ENCODE results near the gene MRPS33.
"Not testable (repeated sequence)": the region's sequence is repeated elsewhere in the genome, so short reads cannot be mapped to it uniquely, and the experiment has no call there.

MRPS33 gene

DNA sequence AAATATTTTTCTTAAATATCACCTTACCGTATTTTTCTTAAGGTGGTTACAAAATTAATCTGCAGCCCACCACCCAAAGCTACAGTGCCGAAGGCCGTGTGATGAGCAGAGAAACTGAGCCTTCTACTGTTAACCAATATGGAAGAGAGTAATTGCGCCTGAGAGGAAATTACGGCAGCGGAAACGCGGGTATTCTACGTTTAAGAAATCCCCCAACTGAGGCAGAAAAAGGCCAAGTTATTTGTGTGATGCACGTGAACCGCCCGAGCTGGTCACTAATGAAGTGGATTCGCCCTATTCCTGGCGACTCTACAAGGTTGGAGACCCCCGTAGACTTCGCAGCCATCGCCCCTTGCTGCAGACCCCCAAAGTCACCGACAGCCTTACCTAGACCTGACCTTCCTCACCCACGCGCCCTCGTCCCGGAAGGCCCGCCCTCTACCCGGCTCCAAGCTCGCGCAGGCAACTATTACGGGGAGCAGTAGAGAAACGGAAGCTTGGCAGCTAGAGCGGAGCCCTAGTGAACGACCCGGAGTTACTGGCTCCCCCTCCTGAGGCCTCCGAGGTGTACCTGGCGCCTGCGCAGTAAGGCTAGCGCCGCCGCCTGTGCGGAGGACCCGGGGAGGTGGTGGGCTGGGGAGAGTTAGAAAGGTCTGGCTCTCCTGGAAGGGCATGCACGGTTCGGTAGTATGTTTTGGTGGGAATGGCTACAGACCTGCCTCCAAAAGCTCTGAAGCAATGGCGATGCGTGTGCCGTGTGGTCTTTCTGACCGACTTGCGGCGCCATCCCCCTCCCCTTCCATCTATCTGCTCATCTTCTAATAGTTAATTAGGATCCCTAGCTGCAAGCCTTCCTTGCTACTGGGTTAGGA lies at the start of gene MRPS33:
TSS of gene MRPS33 (minus strand) at position 429 of the 872 bp plus-strand sequence. CDS start 4,319 bp downstream, outside the sequence.
- peak within 1 kb of the TSS; percentile 73 for H3K4me3 ChIP-seq (ENCODE audit: low read depth, low read length)

DNA sequence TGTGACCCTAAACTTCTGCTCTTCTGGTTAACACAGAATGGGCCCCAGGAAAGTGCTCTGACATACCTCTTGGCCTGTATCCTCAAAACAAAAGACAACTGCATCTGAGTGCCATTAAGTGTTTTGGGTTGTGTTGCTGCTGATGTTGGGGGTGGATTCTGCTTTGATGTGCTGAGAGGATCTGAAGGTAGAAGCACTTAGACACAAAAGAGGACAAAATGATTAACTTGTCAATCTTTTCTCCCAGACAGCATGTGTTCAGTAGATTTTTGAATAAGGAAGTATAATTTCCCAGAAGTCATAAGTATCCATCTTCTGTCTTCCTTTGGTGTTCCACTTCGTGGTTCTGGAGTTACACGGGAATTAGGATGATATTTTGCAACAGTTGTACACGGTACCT lies 43.0 kb upstream of the MRPS33 start:
- no peak overlapping the region for H3K4me3 ChIP-seq (ENCODE audit: low read depth, low read length)

DNA sequence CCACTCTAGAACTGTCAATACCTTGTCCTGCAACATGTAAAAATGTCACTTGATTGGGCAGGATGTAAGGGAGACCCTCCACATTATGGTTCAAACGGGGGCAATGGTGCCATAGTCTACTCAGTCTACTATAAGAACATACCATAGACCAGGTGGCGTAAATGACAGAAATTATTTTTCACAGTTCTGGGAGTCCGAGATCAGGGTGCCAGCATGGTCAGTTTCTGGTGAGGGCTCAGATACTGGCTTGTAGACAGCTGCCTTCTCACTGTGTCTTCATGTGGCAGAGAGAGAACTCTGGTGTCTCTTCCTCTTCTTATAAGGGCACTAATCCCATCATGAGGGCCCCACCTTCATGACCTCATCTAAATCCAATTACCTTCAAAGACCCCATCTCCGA lies 40.4 kb upstream of the MRPS33 start:
- H3K4me3 ChIP-seq (ENCODE audit: low read depth, low read length): no peak overlapping the region

DNA sequence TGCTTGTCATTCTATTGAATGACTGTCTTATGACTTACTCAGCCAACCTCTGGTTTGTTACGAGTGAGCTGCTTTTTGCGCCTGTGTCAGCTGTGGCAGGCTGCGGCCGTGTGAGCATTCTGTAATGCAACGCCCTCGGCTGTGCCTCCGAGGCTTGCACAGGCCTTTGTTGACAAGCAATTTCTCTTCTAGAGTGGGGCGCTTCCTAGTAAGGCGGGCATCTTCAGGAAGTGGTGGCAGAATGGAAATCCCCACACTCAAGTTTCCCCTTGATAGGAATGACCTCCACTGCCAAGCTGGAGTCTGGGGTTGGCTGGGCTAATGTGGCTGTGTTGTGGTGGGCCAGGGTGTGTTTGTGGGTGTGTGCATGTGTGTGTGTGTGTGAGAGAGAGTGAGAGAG lies 38.9 kb upstream of the MRPS33 start:
- H3K4me3 ChIP-seq (ENCODE audit: low read depth, low read length): no peak overlapping the region

DNA sequence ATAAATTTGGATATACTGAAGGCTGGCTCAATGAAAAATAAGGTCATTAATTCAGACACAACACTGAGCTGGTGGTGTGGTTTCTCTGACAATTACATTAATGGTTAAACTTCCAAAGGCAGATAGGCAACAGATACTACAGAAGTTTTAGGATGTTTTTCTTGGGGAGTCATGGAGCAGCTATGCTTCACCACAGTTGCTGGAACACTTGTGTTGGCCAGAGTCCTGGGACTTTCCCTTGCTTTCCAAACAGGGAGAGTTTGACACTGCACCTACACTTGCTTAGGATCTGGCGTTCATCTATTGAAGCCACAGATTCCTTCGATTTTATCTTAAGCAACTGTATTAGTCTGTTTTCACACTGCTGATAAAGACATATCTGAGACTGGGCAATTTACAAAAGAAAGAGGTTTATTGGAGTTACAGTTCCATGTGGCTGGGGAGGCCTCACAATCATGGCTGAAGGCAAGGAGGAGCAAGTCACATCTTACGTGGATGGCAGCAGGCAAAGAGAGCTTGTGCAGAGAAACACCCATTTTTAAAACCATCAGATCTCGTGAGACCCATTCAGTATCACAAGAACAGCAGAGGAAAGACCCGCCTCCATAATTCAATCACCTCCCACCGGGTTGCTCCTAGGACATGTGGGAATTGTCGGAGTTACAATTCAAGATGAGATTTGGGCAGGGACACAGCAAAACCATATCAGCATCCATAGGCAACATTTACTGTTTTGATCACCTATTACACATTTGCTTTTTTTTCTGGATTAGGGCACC lies 31.3 kb upstream of the MRPS33 start:
- H3K4me3 ChIP-seq (ENCODE audit: low read depth, low read length): no peak overlapping the region

DNA sequence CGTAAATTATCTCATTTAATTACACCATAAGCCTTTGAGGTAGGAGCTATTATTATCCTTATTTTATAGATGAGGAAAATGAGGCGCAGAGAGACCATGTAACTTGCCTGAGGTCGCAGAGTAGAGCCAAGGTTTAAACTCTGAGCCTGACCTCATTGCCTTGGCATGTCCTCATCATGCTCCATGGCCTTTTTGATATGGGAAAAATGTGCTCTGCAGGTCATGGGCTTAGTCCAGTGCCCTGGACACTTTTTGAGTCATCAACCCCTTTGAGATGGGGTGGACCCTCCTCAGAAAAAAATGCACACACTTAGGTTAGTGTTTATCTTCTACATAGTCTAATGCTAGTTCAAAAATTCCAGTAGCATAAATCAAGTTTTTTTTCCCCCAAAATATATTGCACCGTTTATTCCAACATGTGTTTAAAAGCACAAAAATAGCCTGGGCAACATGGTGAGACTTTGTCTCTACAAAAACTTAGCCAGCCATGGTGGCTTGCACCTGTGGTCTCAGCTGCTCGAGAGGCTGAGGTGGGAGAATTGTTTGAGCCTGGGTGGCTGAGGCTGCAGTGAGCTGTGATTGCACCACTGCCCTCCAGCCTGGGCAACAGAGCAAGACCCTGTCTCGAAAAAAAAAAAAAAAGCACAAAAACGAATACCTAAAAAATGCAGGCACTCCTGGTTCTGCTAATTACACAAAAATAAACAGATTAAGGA lies 30.5 kb upstream of the MRPS33 start:
- no peak overlapping the region for H3K4me3 ChIP-seq (ENCODE audit: low read depth, low read length)

DNA sequence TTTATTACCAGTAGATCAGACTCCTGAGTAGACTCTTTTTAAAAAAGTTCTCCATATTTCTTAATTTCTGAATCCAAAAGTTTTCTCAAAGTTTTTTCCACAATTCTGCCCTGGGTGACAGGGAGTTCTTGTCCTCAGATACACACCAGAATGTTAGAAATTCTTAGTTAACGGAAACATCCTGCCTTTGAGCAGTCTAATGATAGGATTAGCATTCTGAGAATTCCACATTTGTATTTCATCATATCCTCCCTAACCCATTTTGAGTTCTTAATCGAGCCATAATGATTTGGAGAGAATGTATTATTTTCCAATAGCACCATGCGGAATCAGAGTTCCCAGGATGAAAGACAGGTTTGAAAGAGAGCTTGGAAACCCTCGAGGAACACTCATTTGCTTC lies 28.9 kb upstream of the MRPS33 start:
- H3K4me3 ChIP-seq (ENCODE audit: low read depth, low read length): no peak overlapping the region

DNA sequence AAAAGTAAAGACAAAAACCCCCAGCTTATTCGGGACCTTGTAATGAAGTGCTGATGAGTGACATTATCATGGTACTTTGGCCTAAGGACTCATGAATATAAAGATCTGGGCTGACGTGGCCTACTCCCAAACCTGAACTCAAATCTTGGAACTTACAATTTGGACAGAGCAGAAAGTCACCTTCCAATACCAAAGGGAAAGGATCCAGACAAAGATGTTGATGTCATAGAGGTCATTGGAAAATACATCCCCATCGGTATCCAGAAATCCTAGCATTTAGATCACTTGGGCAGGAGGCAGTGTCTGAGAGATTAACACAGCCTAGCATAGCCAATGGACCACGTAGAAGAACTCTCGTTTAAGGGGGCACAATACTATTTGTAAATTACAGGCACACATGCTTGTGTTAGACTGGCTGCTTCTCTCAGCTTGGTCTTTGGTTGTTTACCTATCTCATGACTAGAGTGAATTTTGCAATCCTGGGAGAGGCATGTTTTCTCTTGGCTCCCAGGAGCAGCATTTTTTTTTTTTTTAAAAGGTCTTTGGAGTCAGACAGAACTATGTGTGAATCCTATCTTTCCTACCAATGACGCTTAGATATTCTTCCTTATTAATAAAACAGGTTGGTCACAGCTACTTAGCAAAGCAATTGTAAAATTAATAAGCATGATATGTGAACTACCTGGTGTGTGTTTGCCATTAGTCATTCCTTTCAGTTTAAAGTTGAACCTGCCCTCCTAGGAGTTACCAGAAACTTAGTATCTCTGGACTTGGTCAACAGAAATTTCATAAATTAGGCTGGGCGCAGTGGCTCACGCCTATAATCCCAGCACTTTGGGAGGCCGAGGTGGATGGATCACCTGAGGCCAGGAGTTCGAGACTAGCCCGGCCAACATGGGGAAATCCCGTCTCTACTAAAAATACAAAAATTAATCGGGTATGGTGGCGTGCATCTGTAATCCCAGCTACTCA lies 27.8 kb upstream of the MRPS33 start:
- H3K4me3 ChIP-seq (ENCODE audit: low read depth, low read length): no peak overlapping the region

DNA sequence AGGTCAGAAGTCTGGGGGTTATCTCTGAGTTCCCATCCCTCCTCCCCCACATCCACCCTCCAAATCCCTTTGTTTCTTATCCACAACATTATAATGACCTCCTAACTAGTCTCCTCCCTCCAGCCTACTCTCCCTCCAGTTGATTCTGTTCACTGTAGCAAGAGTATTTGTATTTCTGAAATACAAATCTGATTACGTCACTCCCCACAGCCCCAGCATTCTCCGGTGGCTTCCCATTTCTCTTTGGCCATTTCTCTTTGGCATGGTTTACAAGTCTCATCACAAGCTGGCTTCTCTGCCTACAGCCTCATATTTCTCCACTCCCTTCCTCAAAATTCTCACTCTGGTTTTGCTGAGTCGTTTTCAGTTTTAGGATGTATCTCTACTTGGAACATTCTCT lies 24.6 kb upstream of the MRPS33 start:
- H3K4me3 ChIP-seq (ENCODE audit: low read depth, low read length): no peak overlapping the region

DNA sequence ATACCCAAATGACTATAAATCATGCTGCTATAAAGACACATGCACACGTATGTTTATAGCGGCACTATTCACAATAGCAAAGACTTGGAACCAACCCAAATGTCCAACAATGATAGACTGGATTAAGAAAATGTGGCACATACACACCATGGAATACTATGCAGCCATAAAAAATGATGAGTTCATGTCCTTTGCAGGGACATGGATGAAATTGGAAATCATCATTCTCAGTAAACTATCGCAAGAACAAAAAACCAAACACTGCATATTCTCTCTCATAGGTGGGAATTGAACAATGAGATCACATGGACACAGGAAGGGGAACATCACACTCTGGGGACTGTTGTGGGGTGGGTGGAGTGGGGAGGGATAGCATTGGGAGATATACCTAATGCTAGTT lies 23.3 kb upstream of the MRPS33 start:
- H3K4me3 ChIP-seq (ENCODE audit: low read depth, low read length): not testable (repeated sequence)

DNA sequence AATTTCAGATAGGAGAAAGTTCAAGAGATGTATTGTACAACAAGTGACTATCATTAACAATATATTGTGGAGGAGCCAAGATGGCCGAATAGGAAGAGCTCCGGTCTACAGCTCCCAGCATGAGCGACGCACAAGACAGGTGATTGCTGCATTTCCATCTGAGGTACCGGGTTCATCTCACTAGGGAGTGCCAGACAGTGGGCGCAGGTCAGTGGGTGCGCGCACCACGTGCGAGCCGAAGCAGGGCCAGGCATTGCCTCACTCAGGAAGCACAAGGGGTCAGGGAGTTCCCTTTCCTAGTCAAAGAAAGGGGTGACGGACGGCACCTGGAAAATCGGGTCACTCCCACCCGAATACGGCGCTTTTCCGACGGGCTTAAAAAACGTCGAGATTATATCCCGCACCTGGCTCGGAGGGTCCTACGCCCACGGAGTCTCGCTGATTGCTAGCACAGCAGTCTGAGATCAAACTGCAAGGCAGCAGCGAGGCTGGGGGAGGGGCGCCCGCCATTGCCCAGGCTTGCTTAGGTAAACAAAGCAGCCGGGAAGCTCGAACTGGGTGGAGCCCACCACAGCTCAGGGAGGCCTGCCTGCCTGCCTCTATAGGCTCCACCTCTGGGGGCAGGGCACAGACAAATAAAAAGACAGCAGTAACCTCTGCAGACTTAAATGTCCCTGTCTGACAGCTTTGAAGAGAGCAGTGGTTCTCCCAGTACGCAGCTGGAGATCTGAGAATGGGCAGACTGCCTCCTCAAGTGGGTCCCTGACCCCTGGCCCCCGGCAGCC lies 18.0 kb upstream of the MRPS33 start:
- not testable (repeated sequence) for H3K4me3 ChIP-seq (ENCODE audit: low read depth, low read length)

DNA sequence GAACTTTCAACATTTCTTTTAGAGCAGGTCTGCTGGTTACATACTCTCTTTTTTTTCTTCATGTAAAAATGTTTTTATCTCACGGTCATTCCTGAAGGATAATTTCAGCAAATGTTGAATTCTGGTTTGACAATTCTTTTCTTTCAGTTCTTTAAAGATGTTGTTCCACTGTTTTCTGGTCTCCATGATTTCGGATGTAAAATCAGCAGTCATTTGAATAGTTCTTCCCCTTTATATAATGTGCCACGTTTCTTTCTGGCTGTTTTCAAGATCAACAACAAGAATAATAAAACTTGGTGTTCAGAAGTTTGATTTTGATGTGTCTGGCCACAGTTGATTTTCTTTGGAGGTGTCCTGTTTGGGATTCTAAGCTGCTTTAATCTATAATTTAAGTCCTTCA lies 14.0 kb upstream of the MRPS33 start:
- no peak overlapping the region for H3K4me3 ChIP-seq (ENCODE audit: low read depth, low read length)

DNA sequence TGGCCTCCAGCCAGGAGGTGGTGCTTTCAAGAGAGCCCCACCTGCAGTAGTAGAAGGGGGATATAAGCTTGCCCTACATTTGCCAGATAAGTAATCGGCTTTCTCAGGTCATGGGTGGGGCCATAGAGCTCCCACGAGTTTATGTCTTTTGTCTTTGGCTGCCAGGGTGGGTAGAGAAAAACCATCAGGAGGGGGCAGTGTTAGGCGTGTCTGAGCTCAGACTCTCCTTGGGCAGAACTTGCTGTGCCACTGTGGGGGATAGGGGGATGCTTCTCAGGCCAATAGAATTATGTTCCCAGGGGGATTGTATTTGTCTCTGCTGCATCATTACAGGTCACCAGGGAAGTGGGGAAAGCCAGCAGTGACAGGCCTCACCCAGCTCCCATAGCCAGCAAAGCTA lies 12.3 kb upstream of the MRPS33 start:
- H3K4me3 ChIP-seq (ENCODE audit: low read depth, low read length): no peak overlapping the region

DNA sequence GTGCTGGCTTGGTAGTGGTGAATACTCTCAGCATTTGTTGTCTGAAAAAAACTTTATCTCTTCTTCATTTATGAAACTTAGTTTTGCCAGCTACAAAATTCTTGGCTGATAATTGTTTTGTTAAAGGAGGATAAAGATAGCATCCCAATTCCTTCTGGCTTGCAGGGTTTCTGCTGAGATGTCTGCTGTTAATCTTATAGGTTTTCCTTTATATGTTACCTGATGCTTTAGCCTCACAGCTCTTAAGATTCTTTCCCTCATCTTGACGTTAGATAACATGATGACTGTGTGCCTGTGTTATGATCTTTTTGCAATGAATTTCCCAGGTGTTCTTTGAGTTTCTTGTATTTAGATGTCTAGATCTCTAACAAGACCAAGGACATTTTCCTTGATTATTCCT lies 9.9 kb upstream of the MRPS33 start:
- no peak overlapping the region for H3K4me3 ChIP-seq (ENCODE audit: low read depth, low read length)

DNA sequence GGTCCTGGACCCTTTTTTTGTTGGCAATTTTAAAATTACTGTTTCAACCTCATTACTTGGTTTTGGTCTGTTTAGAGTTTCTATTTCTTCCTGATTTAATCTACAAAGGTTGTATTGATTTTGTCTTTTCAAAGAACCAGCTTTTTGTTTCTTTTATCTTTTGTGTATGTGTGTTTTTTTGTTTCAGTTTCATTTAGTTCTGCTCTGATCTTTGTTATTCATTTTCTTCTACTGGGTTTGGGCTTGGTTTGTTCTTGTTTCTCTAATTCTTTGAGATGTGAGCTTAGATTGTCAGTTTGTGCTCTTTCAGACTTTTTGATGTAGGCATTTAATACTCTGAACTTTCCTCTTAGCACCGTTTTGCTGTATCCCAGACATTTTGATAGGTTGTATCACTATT lies 8.5 kb upstream of the MRPS33 start:
- H3K4me3 ChIP-seq (ENCODE audit: low read depth, low read length): no peak overlapping the region

DNA sequence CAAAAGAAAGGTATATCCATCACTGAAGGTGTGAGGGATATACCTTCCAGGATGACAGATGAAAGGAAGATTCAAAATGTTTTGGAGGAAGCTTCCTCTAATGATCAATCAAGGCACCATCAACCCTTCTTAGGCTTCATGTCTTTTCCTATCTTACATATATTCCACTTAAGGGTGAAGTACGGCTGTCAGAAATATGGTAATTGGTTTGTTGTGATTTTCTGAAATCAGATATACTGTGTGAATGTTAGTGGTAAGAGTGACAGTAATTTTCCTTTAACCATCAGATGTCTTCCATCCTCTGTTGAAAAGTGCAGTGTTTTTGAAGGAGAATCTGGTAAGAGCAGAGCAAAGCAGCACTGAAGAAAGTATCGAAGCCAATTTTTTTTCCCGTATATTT lies 2.8 kb upstream of the MRPS33 start:
- H3K4me3 ChIP-seq (ENCODE audit: low read depth, low read length): no peak overlapping the region

DNA sequence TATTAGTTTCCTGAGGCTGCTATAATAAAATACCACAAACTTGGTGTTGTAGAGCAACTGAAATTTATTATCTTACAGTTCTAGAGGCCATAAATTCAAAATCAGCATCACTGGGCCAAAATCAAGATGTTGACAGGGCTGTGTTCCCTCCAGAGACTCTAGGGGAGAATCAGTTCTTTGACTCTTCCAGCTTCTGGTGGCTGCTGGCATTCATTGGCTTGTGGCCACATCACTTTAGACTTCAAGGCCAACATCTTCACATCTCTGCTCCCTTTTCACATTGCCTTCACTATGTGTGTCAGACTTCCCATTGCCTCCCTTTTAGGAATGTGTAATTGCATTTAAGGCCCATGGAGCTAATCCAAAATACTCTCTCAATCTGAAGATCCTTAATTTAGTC lies 1.6 kb upstream of the MRPS33 start:
- H3K4me3 ChIP-seq (ENCODE audit: low read depth, low read length): no peak overlapping the region

DNA sequence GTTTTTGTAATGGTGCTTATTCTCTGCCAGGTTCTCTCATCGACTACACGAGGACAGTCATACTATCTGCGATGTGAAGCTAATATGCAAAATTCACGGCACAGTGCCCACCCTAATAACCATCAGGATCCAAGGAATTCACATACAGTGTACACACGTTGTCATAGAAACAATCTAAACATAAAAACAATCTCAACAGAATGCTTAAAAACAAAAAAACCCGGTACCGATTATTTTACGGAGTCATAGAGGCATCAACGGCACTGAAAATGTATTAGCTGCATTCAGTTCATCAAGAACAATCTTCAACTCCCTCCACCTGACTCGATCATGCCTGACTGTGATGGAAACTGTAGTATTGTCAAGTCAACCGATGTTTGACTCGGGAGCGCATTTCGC lies 628 bp downstream of the MRPS33 start:
- H3K4me3 ChIP-seq (ENCODE audit: low read depth, low read length): peak overlapping the region; percentile 73

DNA sequence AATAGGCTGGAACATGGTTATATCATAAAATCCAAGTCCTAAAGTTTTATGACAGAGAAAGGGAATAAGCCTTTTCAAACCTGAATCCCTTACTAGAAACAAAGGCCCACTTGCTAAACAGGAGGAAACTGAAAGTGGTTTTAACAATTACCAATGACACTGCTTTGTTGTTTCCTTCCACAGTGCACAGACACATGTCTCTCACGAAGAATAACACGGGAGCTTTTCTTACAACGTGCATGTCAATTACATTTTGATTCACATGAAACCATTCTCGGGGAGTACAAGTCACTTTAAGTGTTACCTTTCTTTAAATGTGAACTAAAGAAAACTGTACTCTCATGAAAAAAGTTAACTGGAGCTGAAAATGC lies 1.4 kb downstream of the MRPS33 start:
- H3K4me3 ChIP-seq (ENCODE audit: low read depth, low read length): no peak overlapping the region

Data from iPS-11a (cell line).